ENCODE measurements around the gene SLC26A2.
"Not testable (repeated sequence)": the region's sequence is repeated elsewhere in the genome, so short reads cannot be mapped to it uniquely, and the experiment has no call there.

SLC26A2 gene

DNA sequence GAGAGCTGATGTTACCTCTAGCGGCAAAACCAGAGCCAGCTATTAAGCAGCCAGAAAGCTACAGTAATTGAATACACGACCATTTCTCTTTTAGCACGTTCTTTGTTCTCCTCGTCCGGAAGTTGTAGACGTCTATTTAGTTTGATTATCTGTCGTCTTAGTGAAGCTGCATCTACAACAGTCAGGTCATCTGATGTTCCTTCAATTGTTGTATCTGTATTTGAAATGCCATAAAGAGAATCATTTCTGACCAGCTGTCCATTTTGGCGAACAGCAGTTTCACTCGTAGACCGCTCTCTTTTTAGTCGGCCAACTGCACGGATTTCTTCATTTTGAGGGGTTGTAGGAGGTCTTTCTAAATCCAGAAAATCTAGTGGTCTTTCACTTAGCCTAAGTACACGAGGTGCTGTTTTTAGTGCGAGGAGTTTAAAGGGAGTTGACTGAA lies 28.5 kb upstream of the SLC26A2 start:
- Mint-ChIP-seq H3K4me3 (no peak overlapping the region), H3K27ac (no peak overlapping the region), H3K9me3 (no peaks in the 10 kb centered on the region), H3K4me1 (no peaks in the 10 kb centered on the region), H3K36me3 (ENCODE audit: low read depth) (no peaks in the 10 kb centered on the region), H3K27me3 (peaks cover 28% of the 10 kb centered on the region)
- ATAC-seq (no peak), DNase-seq (no peak)

DNA sequence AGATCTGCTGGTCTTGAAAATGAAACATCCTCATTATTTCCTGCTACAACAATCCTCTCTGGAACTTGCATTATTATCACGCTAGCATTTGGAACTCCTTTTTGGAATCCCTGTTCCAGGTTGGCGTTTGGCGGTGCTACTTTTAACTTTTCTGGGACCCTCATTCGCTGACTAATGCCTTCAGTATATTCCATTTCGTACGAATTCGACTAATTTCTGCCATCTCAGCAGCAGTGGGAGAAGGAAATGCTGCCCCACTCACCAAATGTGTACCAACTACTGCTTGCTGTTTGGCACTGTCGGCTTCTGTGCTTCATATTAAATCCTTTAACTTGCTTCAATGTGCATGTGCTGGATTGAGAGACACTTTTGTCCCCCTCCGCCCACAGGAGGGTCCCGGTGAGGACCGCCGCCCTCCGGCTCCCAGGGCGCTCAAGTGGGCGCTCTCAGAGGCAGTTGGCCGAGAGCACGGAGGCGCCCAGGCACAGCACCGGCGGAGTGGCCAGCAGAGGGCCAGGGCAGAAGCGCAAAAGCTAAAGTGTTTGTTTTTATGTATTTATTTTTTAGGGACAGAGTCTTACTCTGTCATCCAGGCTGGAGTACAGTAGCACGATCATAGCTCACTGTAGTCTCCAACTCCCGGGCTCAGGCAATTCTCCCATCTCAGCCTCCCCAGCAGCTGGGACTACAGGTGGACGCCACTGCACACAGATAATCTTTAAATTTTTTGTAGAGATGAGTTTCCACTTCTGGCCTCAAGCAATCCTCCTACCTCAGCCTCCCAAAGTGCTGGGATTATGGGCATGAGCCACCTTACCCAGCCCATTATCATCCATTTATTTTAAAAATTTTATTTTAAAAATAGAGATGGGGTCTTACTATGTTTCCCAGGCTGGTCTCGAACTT lies 27.9 kb upstream of the SLC26A2 start:
- H3K9me3 Mint-ChIP-seq = no peaks in the 10 kb centered on the region

DNA sequence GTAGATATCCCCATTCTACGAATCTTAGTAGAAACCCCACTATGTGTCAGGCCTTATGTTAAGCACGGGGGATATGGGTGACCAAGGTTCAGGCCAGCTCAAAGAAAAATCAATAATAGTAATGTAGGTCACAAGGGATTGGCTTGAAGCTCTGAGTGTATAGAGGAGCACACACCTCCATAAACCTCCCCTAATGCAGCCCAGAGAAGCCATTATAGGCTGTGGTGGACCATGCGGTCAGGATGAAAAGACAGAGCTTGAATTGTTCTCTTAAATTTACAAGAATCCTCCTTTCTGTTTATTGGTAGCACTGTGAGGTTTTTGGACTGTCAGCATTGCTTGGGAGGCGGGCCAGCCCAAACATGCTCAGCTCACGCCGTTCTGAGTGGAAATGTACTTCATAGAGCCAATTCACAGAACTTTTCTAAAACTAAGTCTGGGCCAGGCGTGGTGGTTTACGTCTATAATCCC lies 25.1 kb upstream of the SLC26A2 start:
- H3K4me3 Mint-ChIP-seq = no peak overlapping the region
- H3K9me3 Mint-ChIP-seq = no peaks in the 10 kb centered on the region
- DNase-seq (no peak), ATAC-seq (no peak)
- H3K27me3 Mint-ChIP-seq = peaks cover 17% of the 10 kb centered on the region
- no peaks in the 10 kb centered on the region for H3K4me1 Mint-ChIP-seq
- no peak overlapping the region for H3K27ac Mint-ChIP-seq
- no peaks in the 10 kb centered on the region for H3K36me3 Mint-ChIP-seq (ENCODE audit: low read depth)

More for the DNA sequence above, 27.9 kb upstream of the SLC26A2 start:
- DNase-seq (no peak), ATAC-seq (no peak)
- Mint-ChIP-seq H3K27me3 (peaks cover 28% of the 10 kb centered on the region), H3K4me3 (no peak overlapping the region), H3K36me3 (ENCODE audit: low read depth) (no peaks in the 10 kb centered on the region), H3K4me1 (no peaks in the 10 kb centered on the region), H3K27ac (no peak overlapping the region)

DNA sequence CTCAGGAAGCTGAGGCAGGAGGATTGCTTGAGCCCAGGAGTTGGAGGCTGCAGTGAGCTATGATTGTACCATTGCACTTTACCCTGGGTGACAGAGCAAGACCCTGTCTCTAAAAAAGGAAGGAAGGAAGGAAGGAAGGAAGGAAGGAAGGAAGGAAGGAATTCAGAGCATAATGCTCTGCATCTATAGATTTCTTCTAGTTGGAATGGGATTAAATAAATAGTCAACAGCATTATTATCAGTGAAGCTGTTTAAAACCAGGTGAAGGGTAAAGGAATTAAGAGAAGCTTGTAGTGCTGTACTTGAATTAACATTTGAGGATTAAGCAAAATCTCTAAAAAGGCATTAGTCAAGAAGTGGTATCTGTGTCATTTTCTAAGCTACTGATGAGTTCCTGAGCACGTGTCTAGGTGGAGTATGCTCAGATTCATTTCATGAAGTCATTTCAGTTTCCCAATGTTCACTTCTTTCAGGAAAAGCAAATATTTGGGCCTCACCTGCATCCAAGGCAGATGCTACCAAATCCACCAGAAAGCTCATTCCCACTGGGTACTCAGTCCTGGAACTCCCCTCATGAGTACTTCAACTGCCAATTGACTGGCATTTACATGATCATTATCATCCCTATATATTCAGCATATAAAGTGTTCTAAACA lies 24.4 kb upstream of the SLC26A2 start:
- Mint-ChIP-seq H3K4me1 (no peaks in the 10 kb centered on the region), H3K36me3 (ENCODE audit: low read depth) (no peaks in the 10 kb centered on the region), H3K9me3 (no peaks in the 10 kb centered on the region)

DNA sequence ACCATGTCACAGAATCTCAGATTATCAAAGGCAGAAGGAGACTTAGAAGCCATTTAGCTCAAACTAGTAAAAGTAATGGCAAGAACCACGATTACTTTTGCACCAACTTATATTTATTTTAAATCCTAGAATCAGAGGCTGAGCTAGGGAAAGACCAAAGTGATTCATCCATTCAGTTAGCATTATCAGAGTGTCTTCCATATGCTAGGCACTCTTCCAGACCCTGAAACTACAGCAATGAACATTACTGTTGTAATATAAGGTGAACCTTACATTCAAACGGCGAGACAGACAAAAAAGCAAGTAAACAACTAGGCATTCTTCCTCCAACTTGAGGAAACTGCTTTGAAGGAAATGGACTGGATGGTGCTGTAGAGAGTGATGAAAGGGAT lies 23.9 kb upstream of the SLC26A2 start:
- Mint-ChIP-seq H3K36me3 (ENCODE audit: low read depth) (no peaks in the 10 kb centered on the region), H3K4me1 (no peaks in the 10 kb centered on the region), H3K27me3 (peaks cover 10% of the 10 kb centered on the region), H3K27ac (no peak overlapping the region), H3K9me3 (no peaks in the 10 kb centered on the region), H3K4me3 (no peak overlapping the region)
- ATAC-seq (no peak), DNase-seq (no peak)

More for the DNA sequence above, 24.4 kb upstream of the SLC26A2 start:
- H3K27me3 Mint-ChIP-seq = peaks cover 12% of the 10 kb centered on the region
- H3K4me3 Mint-ChIP-seq = no peak overlapping the region
- no peak overlapping the region for H3K27ac Mint-ChIP-seq
- DNase-seq (no peak), ATAC-seq (no peak)

DNA sequence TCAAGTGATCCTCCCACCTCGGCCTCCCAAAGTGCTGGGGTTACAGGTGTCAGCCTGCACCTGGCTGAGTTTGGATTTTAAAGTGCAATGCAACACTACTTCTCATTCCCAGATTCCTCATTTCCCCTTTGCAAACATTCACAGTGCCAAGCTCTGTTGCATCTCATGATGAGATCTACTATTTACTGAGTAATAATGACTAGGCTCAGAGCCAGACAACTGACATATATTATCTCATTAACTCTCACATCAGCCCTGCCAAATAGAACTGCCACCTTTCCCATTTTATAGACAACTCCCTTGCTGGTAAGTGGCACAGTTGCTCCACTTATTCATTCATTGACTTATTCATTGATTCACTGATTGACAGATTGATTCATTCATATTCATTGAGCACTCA lies 22.9 kb upstream of the SLC26A2 start:
- no peak overlapping the region for H3K27ac Mint-ChIP-seq
- ATAC-seq (no peak), DNase-seq (no peak)
- H3K4me1 Mint-ChIP-seq = no peaks in the 10 kb centered on the region
- H3K9me3 Mint-ChIP-seq = no peaks in the 10 kb centered on the region
- no peaks in the 10 kb centered on the region for H3K36me3 Mint-ChIP-seq (ENCODE audit: low read depth)
- peaks cover 4% of the 10 kb centered on the region for H3K27me3 Mint-ChIP-seq
- no peak overlapping the region for H3K4me3 Mint-ChIP-seq

DNA sequence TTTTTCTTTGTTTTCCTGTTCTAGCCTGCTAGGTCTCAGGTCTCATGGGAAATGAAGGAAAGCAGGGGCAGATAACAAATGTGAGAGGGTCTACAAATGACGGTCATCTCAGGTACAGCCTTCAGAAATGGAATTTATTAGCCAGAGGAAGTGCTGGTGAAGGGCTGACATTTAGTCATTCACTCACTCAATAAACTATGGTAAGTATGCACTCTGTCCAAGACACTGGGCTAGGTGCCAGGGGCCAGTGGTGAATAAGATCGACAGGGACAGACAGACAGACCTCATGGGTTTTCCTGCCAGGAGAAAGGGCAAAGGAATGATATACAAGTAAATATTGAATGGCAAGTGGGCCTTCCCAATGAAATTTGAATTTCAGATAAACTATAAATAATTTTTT lies 22.3 kb upstream of the SLC26A2 start:
- no peaks in the 10 kb centered on the region for H3K9me3 Mint-ChIP-seq
- DNase-seq (no peak), ATAC-seq (no peak)
- H3K4me1 Mint-ChIP-seq = no peaks in the 10 kb centered on the region
- no peak overlapping the region for H3K4me3 Mint-ChIP-seq
- no peak overlapping the region for H3K27ac Mint-ChIP-seq
- peaks cover 4% of the 10 kb centered on the region for H3K27me3 Mint-ChIP-seq
- H3K36me3 Mint-ChIP-seq (ENCODE audit: low read depth) = no peaks in the 10 kb centered on the region

DNA sequence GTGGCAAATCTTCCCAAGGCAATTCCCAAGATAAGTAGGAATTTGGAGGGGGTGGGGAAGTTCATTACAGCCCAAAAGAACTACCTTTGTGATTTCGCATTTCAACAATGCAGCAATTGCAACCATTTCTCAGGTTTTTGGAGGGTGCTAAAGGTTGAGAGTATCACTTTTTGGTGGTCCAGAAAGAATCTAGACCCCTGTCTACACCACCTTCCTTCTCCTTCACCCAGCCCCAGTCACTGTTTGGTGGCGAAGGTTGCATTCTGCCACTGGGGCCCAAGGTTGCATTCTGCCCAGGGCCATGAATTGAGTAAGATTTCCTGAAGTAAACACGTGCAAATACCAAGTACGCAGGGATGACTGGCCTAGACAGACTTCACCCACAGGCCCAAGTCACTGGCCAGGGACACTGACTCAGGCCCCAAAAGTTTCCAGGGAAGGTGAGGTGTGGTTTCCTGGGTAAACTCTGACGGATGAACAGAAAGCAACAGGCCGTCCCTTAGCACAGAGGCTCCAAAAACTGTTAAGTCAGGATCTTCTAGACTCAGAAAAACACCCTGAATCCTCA lies 21.7 kb upstream of the SLC26A2 start:
- Mint-ChIP-seq H3K9me3 (no peaks in the 10 kb centered on the region), H3K4me1 (no peaks in the 10 kb centered on the region), H3K27me3 (peaks cover 4% of the 10 kb centered on the region), H3K27ac (no peak overlapping the region), H3K4me3 (no peak overlapping the region), H3K36me3 (ENCODE audit: low read depth) (no peaks in the 10 kb centered on the region)
- DNase-seq (no peak), ATAC-seq (no peak)

DNA sequence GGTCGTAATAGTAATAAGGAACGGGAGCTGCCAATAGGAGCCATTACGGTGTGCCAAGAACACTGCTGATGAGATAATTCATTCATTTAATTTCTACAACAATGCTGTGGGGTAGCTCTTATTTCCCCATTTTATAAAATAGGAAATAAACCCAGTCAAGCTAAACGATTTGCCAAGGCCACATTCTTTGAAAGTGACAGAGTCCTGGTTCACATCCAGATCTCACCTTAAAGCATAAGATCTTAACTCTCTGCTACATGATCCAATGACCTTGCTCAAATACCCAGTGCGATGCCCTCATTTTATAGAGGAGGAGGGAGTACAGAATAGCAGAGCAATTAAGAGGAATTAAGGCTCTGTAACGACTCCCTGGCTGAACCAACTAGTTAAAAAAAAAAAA lies 21.0 kb upstream of the SLC26A2 start:
- Mint-ChIP-seq H3K4me1 (no peaks in the 10 kb centered on the region), H3K9me3 (no peaks in the 10 kb centered on the region), H3K27me3 (no peaks in the 10 kb centered on the region), H3K27ac (no peak overlapping the region), H3K4me3 (no peak overlapping the region), H3K36me3 (ENCODE audit: low read depth) (no peaks in the 10 kb centered on the region)
- DNase-seq (no peak), ATAC-seq (no peak)

DNA sequence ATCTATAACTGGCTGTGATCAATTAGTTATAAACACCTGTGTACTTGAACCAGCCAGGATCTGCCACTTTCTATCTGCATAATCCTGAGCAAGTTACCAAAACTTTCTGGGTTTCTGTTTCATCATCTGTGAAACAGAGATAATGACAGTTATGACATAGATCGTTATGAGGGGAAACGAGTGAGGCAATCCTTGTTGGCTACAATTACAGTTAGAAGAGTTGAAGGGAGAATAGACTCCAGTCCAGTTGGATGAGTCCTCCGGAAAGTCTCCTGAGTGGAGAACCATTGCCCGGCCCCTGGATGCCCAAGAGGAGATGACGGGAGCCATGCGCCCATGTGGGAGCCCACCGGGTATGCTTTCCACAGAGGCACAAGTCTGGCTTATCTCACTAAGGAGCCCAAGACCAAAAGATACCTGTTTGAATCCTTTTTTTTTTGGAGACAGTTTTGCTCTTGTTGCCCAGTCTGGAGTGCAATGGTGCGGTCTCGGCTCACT lies 20.4 kb upstream of the SLC26A2 start:
- H3K4me3 Mint-ChIP-seq = no peak overlapping the region
- no peak overlapping the region for H3K27ac Mint-ChIP-seq
- DNase-seq (no peak), ATAC-seq (no peak)
- no peaks in the 10 kb centered on the region for H3K9me3 Mint-ChIP-seq
- H3K36me3 Mint-ChIP-seq (ENCODE audit: low read depth) = no peaks in the 10 kb centered on the region
- no peaks in the 10 kb centered on the region for H3K4me1 Mint-ChIP-seq
- no peaks in the 10 kb centered on the region for H3K27me3 Mint-ChIP-seq

DNA sequence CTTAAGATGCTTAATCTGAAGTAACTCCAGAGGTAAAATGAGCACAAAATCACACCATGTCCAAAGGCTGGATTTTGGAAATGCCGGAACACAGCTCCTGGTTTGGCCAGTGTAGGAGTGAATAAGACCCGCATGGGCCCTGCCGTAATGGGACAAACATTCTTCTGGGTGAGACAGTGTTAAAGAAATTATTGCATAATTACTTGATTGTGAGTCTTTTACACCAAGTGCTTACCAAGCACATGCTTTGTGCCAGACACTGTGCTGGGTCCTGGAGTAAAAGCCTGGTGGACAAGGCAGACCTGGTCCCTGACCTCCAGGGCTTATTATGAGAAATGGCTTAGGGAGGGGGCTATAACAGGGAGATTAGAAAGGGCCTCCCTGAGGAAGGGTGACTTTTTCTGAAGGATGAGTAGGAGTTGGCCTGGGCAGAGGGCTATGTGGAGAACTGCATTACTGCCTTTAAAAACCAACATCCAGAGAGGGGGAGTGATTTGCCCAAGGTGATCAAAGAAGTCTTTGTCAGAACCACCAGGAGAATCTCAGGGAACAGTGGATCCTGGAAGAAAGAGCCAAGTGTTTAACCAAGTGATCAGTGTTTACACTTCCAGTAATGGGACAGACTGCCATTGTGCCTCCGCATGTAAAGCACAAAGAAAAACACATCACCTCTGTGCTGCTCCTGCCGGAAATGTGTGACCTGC lies 19.5 kb upstream of the SLC26A2 start:
- Mint-ChIP-seq H3K9me3 (no peaks in the 10 kb centered on the region), H3K4me1 (no peaks in the 10 kb centered on the region), H3K27me3 (no peaks in the 10 kb centered on the region), H3K4me3 (no peak overlapping the region), H3K27ac (no peak overlapping the region), H3K36me3 (ENCODE audit: low read depth) (no peaks in the 10 kb centered on the region)
- ATAC-seq = no peak
- DNase-seq = no peak

DNA sequence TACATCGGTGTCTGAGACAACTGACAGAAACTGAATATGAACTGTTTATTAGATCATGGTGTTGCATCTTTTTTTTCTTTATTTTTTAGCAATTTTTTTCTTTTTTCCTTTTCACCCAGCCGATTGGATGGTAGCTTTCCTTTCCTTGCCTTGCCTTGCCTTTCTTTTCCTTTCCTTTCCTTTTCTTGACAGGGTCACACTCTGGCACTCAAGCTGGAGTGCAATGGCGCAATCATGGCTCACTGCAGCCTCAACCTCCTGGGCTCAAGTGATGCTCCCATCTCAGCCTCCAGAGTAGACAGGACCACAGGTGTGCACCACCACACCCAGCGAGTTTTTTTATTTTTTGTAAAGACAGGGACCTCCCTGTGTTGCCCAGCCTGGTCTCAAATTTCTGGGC lies 18.8 kb upstream of the SLC26A2 start:
- ATAC-seq = no peak
- H3K9me3 Mint-ChIP-seq = no peaks in the 10 kb centered on the region
- no peaks in the 10 kb centered on the region for H3K4me1 Mint-ChIP-seq
- H3K4me3 Mint-ChIP-seq = no peak overlapping the region
- no peak overlapping the region for H3K27ac Mint-ChIP-seq
- DNase-seq = no peak
- no peaks in the 10 kb centered on the region for H3K36me3 Mint-ChIP-seq (ENCODE audit: low read depth)
- peaks cover 4% of the 10 kb centered on the region for H3K27me3 Mint-ChIP-seq

DNA sequence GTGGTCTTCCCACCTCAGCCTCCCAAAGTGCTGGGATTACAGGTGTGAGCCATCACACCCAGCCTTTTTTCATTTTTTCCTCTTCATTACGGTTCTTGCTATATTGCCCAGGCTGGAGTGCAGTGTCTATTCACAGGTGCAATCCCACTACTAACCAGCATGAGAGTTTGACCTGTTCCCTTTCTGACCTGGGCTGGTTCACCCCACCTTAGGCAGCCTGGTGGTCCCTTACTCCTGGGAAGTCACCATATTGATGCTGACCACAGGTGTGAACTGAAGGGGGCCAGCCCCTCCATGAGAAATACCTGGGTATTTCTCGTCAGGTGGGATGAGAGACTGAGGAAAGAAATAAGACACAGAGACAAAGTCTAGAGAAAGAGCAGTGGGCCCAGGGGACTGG lies 18.4 kb upstream of the SLC26A2 start:
- no peak for ATAC-seq
- H3K27ac Mint-ChIP-seq = no peak overlapping the region
- H3K4me1 Mint-ChIP-seq = no peaks in the 10 kb centered on the region
- no peaks in the 10 kb centered on the region for H3K9me3 Mint-ChIP-seq
- peaks cover 4% of the 10 kb centered on the region for H3K27me3 Mint-ChIP-seq
- no peak overlapping the region for H3K4me3 Mint-ChIP-seq
- DNase-seq = no peak
- no peaks in the 10 kb centered on the region for H3K36me3 Mint-ChIP-seq (ENCODE audit: low read depth)

DNA sequence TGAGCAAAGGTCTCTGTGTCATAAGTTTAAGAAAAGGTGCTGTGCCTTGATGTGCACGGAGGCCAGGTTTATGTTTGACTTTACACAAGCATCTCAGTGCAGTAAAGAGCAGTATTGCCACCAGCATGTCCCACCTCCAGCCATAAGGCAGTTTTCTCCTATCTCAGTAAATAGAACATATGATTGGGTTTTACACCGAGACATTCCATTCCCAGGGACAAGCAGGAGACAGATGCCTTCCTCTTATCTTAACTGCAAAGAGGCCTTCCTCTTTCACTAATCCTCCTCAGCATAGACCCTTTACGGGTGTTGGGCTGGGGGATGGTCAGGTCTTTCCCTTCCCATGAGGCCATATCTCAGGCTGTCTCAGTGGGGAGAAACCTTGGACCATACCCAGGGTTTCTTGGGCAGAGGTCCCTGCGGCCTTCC lies 17.8 kb upstream of the SLC26A2 start:
- ATAC-seq, H3K9me3 Mint-ChIP-seq, H3K4me3 Mint-ChIP-seq: not testable (repeated sequence)

More for the DNA sequence above, 17.8 kb upstream of the SLC26A2 start:
- H3K36me3 Mint-ChIP-seq (ENCODE audit: low read depth); H3K27me3 Mint-ChIP-seq; DNase-seq; H3K4me1 Mint-ChIP-seq; H3K27ac Mint-ChIP-seq: not testable (repeated sequence)
